ENCODE measurements around the gene ANO9.
"Not testable (repeated sequence)": the region's sequence is repeated elsewhere in the genome, so short reads cannot be mapped to it uniquely, and the experiment has no call there.

Gene ANO9

GRCh38 chr11:432501-433100 lies 9.2 kb downstream of the ANO9 start:
- DNase-seq, result no peak

- DNase-seq, result no peak
Observed at GRCh38 chr11:431921-432320, 9.9 kb downstream of the ANO9 start.

- DNase-seq, result no peak
Observed at GRCh38 chr11:429931-430456, 11.8 kb downstream of the ANO9 start.

GRCh38 chr11:429391-429790 lies 12.4 kb downstream of the ANO9 start:
- DNase-seq, result no peak

- DNase-seq, result no peak
Observed at GRCh38 chr11:428295-428694, 13.5 kb downstream of the ANO9 start.

GRCh38 chr11:426851-427250 lies 15.0 kb downstream of the ANO9 start:
- DNase-seq, result no peak

GRCh38 chr11:425301-425700 lies 16.5 kb downstream of the ANO9 start:
- DNase-seq, result no peak

- not testable (repeated sequence) for DNase-seq
Observed at GRCh38 chr11:424766-425165, 17.0 kb downstream of the ANO9 start.

GRCh38 chr11:424232-424631 lies 17.6 kb downstream of the ANO9 start:
- DNase-seq, result no peak

- no peak for DNase-seq
Observed at GRCh38 chr11:422249-422656, 19.6 kb downstream of the ANO9 start.

- no peak for DNase-seq
Observed at GRCh38 chr11:420911-421321, 20.9 kb downstream of the ANO9 start.

GRCh38 chr11:420054-420910 lies 21.5 kb downstream of the ANO9 start:
- DNase-seq, result no peak

- DNase-seq, result no peak
Observed at GRCh38 chr11:419248-420005, 22.4 kb downstream of the ANO9 start.

- no peak for DNase-seq
Observed at GRCh38 chr11:418343-419247, 23.2 kb downstream of the ANO9 start.

- no peak for DNase-seq
Observed at GRCh38 chr11:417652-418342, 24.0 kb downstream of the ANO9 start.

- no peak for DNase-seq
Observed at GRCh38 chr11:416757-417621, 24.8 kb downstream of the ANO9 start.

- DNase-seq, result no peak
Observed at GRCh38 chr11:416051-416756, 25.6 kb downstream of the ANO9 start.

GRCh38 chr11:415640-416041 lies 26.2 kb downstream of the ANO9 start:
- DNase-seq, result no peak

- DNase-seq, result no peak
Observed at GRCh38 chr11:414318-414857, 27.4 kb downstream of the ANO9 start.
